Left cardiac atrium (tissue), 4 donors: Measurements from ENCODE around the gene BPIFB3. TPM values are rescaled to one million over a fixed set of nuclear protein-coding genes. Genes with fewer than 3 reads are reported as not detected.

ENCODE experiments used
- ATAC-seq, 2 donors: fragments of 200-7000 bp; cut with Tn5 transposase; one replicate each; pipeline ENCODE4 v1.9.1; 2020; ENCODE audit warnings: mild to moderate bottlenecking in 2 of 2, moderate library complexity in 2 of 2
- DNase-seq: peaks from one replicate; pipeline ENCODE4 v3.0.0-alpha.2; 2020
- intact Hi-C, 2 donors: fragments of 100-400 bp; cut with DNase I; formaldehyde crosslinking; loops; one replicate each; pipeline versions ENCODE4 v1.14.1 to v1.15.1; 2022 to 2023
- total RNA-seq, 2 donors: library from RNA; stranded (reverse); fragmentation: NEBNext Ultra II Directional; extraction: Animal tissue kit (Norgen Biotek cat#: 25700); gene quantifications; one replicate each; pipeline ENCODE4 v1.2.1, GENCODE V29; 2021
- donor health status: DM: no; HTN: yes; CAD: no.
- donor health status: DM: no; HTN: yes; CAD: no; lungs with severe emphysema.
- donor health status: DM: yes; HTN: yes; CAD: no.
- donor health status: Dilated cardiomyopathy.

The BPIFB3 gene
- total RNA-seq, 2 donors from 2014 or later = not detected

DNA sequence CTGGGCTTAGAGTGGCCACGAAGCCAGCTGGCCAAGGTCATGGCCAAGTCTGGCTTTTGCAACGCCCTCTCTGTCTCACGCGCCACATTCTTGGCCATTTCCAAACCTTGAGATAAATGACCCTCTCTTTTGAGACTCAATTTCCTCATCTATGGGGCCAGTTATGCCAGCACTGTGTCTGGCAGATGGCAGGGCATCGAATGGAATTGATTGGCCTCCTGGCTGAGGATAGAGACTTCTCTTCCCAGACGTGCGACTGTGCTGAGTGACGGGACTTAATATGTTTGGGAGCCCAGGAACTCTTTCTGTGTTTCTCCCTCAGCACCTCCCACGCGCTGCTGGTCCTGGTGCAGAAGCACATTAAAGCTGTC, 38.6 kb upstream of the BPIFB3 start:
- DNase-seq = no peak
- peak in 1 of 2 donors; percentile 84 for ATAC-seq
- intact Hi-C loops = no loop called here

- ATAC-seq (no peak), DNase-seq (no peak)
- intact Hi-C loops = no loop called here
Measured at GRCh38 chr20:33015700-33016580, 37.8 kb upstream of the BPIFB3 start.

- intact Hi-C loops = no loop called here
- DNase-seq (no peak), ATAC-seq (no peak)
Measured at GRCh38 chr20:33016581-33017109, 37.1 kb upstream of the BPIFB3 start.

DNA sequence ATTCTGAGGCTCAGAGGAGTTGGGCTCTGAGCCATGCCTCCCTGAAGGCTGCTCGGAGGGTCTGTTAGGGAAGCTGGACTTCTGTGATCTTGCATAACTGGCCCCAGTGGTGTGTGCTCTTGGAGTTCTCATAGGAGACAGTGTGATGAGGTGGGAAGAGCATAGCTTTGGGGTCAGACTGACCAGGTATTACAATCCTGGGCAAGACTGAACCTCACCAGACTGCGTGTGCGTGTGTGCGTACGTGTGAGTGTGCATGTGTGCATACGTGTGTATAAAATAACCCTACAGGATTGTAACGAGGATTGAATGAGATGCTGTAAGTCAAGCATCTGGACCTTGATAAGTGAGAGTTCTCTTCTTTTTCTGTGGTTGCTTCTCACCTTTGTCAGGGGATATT, 36.2 kb upstream of the BPIFB3 start:
- no peak for ATAC-seq
- no peak for DNase-seq
- intact Hi-C loops = no loop called here

DNA sequence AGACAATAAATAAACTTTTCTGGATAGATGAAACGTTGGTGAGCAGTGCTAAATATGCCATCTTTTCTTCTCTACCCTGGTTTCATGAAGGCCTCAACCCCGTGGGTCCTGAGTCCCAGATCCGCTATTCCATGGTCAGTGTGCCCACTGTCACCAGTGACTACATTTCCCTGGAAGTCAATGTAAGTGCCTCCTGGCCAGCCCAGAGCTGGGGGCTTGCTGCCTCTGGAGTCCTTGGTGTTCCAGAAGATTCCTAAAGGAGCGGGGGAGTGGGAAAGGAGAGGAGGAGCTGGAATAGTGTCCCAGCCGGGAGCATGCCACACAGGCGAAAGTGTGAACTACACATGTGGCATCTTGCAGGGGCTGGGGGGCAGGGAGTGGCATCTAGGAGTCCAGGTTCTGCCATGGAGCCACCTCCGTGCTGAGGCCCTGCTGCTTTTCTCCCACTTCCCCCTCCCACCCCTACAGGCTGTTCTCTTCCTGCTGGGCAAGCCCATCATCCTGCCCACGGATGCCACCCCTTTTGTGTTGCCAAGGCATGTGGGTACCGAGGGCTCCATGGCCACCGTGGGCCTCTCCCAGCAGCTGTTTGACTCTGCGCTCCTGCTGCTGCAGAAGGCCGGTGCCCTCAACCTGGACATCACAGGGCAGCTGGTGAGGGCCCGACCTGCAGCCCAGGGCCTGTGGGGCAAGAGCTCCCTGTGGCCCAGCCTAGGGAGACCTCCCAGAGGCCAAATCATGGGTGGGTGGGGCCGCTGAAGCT, 35.4 kb upstream of the BPIFB3 start:
- DNase-seq (no peak), ATAC-seq (no peak)
- intact Hi-C loops = no loop called here

DNA sequence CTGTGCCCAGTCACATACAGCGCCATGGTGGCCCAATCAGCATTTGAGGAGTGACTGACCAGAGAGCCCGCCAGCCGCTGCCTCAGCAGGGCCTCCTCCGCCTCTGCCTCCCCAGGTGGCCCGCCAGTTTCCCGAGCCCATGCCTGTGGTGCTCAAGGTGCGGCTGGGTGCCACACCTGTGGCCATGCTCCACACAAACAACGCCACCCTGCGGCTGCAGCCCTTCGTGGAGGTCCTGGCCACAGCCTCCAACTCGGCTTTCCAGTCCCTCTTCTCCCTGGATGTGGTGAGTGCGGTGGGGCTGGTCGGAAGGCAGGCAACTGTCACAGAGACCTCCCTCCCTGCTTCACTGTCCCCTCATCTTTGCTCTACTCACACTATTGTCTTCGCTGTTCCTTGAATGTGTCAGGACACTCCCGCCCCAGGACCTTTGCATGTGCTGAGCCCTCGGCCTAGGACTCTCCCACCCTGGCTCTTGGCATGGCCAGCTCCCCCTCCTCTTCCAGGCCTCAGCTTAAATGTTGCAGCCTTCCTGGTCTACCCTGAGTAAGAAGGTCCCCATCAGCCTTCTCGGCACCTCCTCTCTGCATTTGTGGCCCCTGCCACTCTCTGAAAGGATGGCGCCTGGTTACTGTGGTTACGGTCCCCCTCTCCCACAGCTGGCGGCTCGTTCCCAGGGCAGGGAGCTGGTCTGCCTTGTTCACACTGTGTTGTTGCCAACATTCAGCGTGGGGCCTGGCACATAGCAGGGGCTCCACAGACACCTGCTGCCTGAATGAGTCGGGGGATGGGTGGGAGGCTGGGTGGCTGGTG, 34.0 kb upstream of the BPIFB3 start:
- DNase-seq (no peak), ATAC-seq (no peak)
- intact Hi-C loops = no loop called here

GRCh38 chr20:33020278-33021161, 33.2 kb upstream of the BPIFB3 start:
- intact Hi-C loops = no loop called here
- ATAC-seq (no peak), DNase-seq (no peak)

GRCh38 chr20:33021879-33022278, 31.8 kb upstream of the BPIFB3 start:
- ATAC-seq = no peak
- no peak for DNase-seq
- intact Hi-C loops = no loop called here

- DNase-seq (no peak), ATAC-seq (no peak)
- intact Hi-C loops = no loop called here
Measured at GRCh38 chr20:33022289-33022688, 31.4 kb upstream of the BPIFB3 start.

- intact Hi-C loops = no loop called here
- ATAC-seq (no peak), DNase-seq (no peak)
Measured at GRCh38 chr20:33022694-33023438, 30.8 kb upstream of the BPIFB3 start.

- DNase-seq (no peak), ATAC-seq (no peak)
- intact Hi-C loops = no loop called here
Measured at GRCh38 chr20:33023439-33024242, 30.1 kb upstream of the BPIFB3 start.

DNA sequence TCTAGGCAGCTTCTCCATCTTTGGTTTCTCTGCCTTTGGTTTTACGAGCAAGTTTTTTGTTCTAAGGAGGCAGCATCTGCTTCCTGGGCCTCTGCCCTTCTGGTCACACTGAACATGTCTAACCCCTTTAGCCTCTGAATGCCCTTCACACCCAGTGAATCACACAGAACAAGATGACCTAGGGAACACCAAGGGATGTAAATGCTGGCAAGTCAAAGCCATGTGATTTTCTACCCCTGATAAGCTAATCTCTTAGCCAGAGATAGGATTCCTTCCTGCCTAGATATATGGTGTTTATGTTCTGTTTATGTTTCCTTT, 29.5 kb upstream of the BPIFB3 start:
- intact Hi-C loops = no loop called here
- DNase-seq (no peak), ATAC-seq (no peak)

GRCh38 chr20:33024609-33025317, 28.9 kb upstream of the BPIFB3 start:
- ATAC-seq = no peak
- intact Hi-C loops = no loop called here
- no peak for DNase-seq

GRCh38 chr20:33025318-33025876, 28.3 kb upstream of the BPIFB3 start:
- intact Hi-C loops = no loop called here
- ATAC-seq (no peak), DNase-seq (no peak)

- intact Hi-C loops = no loop called here
- no peak for ATAC-seq
- DNase-seq = no peak
Measured at GRCh38 chr20:33026072-33026778, 27.5 kb upstream of the BPIFB3 start.
